Smooth muscle cell (in vitro differentiated cells): ENCODE results near the gene BAX. TPM values are rescaled to one million over a fixed set of nuclear protein-coding genes. Genes with fewer than 3 reads are reported as not detected.

Source experiments
- DNase-seq: peaks from one replicate; lab custom pipeline; 2025; ENCODE audit not compliant: unreplicated experiment; lab: John Stamatoyannopoulos, UW
- H2AFZ ChIP-seq: fragments of 200-600 bp; sonication (generic); 2 replicates; pipeline ENCODE4 v1.6.0; 2016; ENCODE audit warnings: antibody characterized with exemption, low read depth, mild to moderate bottlenecking
- H3F3A ChIP-seq: fragments of 200-600 bp; sonication (generic); 2 replicates; pipeline ENCODE4 v1.6.0; 2017; ENCODE audit warnings: antibody characterized with exemption, low read depth
- H3K27ac ChIP-seq: fragments of 200-600 bp; sonication (generic); 2 replicates; pipeline ENCODE4 v1.5.1; 2016; ENCODE audit warnings: low read depth, mild to moderate bottlenecking
- H3K27me3 ChIP-seq: fragments of 200-600 bp; sonication (generic); 2 replicates; pipeline ENCODE4 v1.6.1; 2016; ENCODE audit warnings: low read depth, mild to moderate bottlenecking
- H3K36me3 ChIP-seq: fragments of 200-600 bp; sonication (generic); 2 replicates; pipeline ENCODE4 v1.5.1; 2016; ENCODE audit warnings: low read depth
- H3K4me1 ChIP-seq: fragments of 200-600 bp; sonication (generic); 2 replicates; pipeline ENCODE4 v1.5.1; 2016; ENCODE audit warnings: low read depth
- H3K4me2 ChIP-seq: fragments of 200-600 bp; sonication (generic); 2 replicates; pipeline ENCODE4 v1.6.0; 2016; ENCODE audit warnings: mild to moderate bottlenecking
- H3K4me3 ChIP-seq: fragments of 200-600 bp; sonication (generic); 2 replicates; pipeline ENCODE4 v1.5.1; 2016; ENCODE audit warnings: mild to moderate bottlenecking
- H3K79me2 ChIP-seq: fragments of 200-600 bp; sonication (generic); 2 replicates; pipeline ENCODE4 v1.6.0; 2016; ENCODE audit warnings: low read depth, mild to moderate bottlenecking
- H3K9ac ChIP-seq: fragments of 200-600 bp; sonication (generic); 2 replicates; pipeline ENCODE4 v1.6.0; 2016; ENCODE audit warnings: low read depth
- H3K9me3 ChIP-seq: fragments of 200-600 bp; sonication (generic); replicated peaks from 2 replicates; pipeline ENCODE4 v1.5.1; 2016; ENCODE audit warnings: low read depth
- H4K20me1 ChIP-seq: fragments of 200-600 bp; sonication (generic); 2 replicates; pipeline ENCODE4 v1.6.0; 2016; ENCODE audit warnings: low read depth
- WGBS: methylation state at CpG from one replicate; pipeline ENCODE4 v1.1.7; 2016; ENCODE audit warnings: low lambda C conversion rate; 5-methylcytosine and 5-hydroxymethylcytosine counted together
- polyA plus RNA-seq: library from polyadenylated mRNA; unstranded; fragments of >200 nt; fragmentation: Nextera tagmentation; extraction: Ambion mirVana; gene quantifications from 2 replicates; pipeline ENCODE4 v1.2.1, GENCODE V29; 2016
- total RNA-seq: library from RNA; depleted of rRNA; stranded (reverse); fragments of >200 nt; gene quantifications from 2 replicates; pipeline ENCODE4 v1.2.3, GENCODE V29; 2014
- TF ChIP-seq, protein P1 (sequence below): fragments of 200-600 bp; sonication (generic); IDR thresholded peaks from 2 replicates; pipeline ENCODE4 v1.5.1; 2017; ENCODE audit warnings: borderline replicate concordance, mild to moderate bottlenecking, antibody characterized with exemption; ENCODE audit not compliant: insufficient read depth, poor library complexity, severe bottlenecking

BAX gene
- total and polyA plus RNA-seq, 2 experiments from 2014 or later = 42.8 to 153 TPM

DNA sequence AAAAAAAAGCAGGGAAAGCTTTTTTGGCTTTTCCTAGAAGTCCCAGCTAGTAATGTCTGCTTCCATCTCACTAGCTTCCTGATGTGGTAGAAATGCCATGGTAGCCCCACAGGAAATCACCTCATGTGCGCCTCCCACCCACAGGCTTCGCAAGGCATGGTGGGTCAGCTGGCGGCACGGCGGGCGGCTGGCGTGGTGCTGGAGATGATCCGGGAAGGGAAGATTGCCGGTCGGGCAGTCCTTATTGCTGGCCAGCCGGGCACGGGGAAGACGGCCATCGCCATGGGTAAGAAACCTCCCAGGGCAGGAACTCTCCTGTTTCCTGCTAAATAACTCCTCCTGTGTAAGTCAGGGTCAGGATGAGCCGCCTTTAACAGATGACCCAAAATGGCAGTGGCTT, 49.5 kb downstream of the BAX start:
- DNase-seq = no peak
- Histone ChIP-seq H3K36me3 (no peaks in the 10 kb centered on the region), H3K4me1 (no peaks in the 10 kb centered on the region), H3F3A (no peaks in the 10 kb centered on the region), H3K9ac (no peak overlapping the region), H3K9me3 (no peaks in the 10 kb centered on the region), H3K4me3 (no peak overlapping the region), H2AFZ (no peak overlapping the region), H3K79me2 (no peaks in the 10 kb centered on the region), H3K27me3 (no peaks in the 10 kb centered on the region), H3K4me2 (no peak overlapping the region), H4K20me1 (peaks cover 5% of the 10 kb centered on the region), H3K27ac (no peak overlapping the region)
- 98% methylated on average over 15 of the region's 15 CpGs for WGBS
- TF ChIP-seq, protein P1, sequence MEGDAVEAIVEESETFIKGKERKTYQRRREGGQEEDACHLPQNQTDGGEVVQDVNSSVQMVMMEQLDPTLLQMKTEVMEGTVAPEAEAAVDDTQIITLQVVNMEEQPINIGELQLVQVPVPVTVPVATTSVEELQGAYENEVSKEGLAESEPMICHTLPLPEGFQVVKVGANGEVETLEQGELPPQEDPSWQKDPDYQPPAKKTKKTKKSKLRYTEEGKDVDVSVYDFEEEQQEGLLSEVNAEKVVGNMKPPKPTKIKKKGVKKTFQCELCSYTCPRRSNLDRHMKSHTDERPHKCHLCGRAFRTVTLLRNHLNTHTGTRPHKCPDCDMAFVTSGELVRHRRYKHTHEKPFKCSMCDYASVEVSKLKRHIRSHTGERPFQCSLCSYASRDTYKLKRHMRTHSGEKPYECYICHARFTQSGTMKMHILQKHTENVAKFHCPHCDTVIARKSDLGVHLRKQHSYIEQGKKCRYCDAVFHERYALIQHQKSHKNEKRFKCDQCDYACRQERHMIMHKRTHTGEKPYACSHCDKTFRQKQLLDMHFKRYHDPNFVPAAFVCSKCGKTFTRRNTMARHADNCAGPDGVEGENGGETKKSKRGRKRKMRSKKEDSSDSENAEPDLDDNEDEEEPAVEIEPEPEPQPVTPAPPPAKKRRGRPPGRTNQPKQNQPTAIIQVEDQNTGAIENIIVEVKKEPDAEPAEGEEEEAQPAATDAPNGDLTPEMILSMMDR = no peak

DNA sequence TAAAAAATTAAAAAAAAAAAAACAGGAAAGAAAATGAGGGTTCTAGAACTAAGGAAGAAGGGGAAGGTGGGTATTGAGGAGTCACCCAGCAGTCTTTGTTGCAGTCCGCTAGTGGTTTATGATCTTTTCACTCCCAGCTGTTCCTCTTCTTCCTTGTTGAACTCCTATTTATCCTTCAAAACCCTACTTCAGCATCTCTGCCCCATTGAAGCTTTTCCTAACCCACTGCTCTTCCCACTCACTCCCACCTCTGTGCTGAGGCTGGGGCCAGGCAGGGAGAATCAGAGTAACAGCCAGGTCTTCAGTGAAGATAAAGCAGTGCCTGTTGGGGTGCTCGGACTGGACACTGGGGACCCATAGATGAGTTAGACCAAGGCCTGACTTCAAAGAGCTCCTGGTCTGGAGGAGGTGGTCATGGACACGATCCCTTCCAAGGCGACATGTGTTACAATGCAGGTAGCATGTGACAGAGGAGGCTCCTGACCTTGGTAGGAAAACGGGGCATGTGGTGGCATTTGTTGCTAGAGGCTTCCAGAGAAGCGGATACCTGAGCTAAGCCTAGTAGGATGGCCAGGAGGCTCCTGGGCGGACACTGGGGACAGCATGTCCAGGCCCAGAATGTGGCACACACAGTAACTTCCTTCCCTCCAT, 50.4 kb downstream of the BAX start:
- H4K20me1 ChIP-seq = peaks cover 5% of the 10 kb centered on the region
- no peak overlapping the region for H3K4me3 ChIP-seq
- 97% methylated on average over 7 of the region's 7 CpGs for WGBS
- TF ChIP-seq, protein P1 = no peak
- no peaks in the 10 kb centered on the region for H3K36me3 ChIP-seq
- H3K9me3 ChIP-seq = no peaks in the 10 kb centered on the region
- H3K4me1 ChIP-seq = no peaks in the 10 kb centered on the region
- DNase-seq = no peak
- H3F3A ChIP-seq = no peaks in the 10 kb centered on the region
- no peak overlapping the region for H3K9ac ChIP-seq
- no peak overlapping the region for H3K27ac ChIP-seq
- no peak overlapping the region for H3K4me2 ChIP-seq
- no peak overlapping the region for H2AFZ ChIP-seq
- H3K79me2 ChIP-seq = no peaks in the 10 kb centered on the region
- H3K27me3 ChIP-seq = no peaks in the 10 kb centered on the region

DNA sequence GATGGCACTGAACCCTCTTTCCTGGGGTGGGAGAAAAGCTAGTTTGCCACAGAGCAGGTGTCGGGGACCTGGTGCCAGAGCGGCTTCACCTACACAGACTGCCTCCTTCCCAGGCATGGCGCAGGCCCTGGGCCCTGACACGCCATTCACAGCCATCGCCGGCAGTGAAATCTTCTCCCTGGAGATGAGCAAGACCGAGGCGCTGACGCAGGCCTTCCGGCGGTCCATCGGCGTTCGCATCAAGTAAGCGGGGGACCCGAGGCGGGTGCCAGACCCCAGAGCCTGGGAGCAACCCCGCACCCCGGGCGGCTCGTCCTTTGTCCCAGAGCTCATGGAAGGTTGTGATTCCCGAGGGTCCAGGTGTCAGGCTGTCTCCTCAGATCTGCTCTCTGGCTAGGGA, 52.2 kb downstream of the BAX start:
- Histone ChIP-seq H3K4me2 (no peak overlapping the region), H4K20me1 (no peaks in the 10 kb centered on the region), H3F3A (no peaks in the 10 kb centered on the region), H3K27me3 (no peaks in the 10 kb centered on the region), H3K4me1 (no peaks in the 10 kb centered on the region), H2AFZ (no peak overlapping the region), H3K9me3 (no peaks in the 10 kb centered on the region), H3K9ac (no peak overlapping the region), H3K4me3 (no peak overlapping the region), H3K36me3 (no peaks in the 10 kb centered on the region), H3K79me2 (no peaks in the 10 kb centered on the region), H3K27ac (no peak overlapping the region)
- 98% methylated on average over 22 of the region's 22 CpGs for WGBS
- DNase-seq = no peak
- TF ChIP-seq, protein P1 = no peak

DNA sequence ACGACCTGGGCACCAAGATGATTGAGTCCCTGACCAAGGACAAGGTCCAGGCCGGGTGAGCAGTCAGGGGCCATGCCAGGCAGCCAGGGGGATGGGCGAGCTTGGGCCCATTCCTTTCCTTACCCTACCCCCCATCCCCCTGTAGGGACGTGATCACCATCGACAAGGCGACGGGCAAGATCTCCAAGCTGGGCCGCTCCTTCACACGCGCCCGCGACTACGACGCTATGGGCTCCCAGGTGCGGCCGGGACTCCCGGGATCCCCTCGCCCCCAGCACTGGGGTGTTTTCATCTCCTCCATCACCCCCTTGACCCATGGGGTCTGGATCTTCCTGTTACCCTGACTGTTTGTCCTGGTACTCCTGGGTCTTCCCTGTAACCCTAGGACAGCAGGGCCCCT, 55.2 kb downstream of the BAX start:
- Histone ChIP-seq H3K9me3 (no peaks in the 10 kb centered on the region), H3F3A (no peaks in the 10 kb centered on the region), H3K27ac (no peak overlapping the region), H3K79me2 (no peaks in the 10 kb centered on the region), H3K9ac (no peak overlapping the region), H3K27me3 (no peaks in the 10 kb centered on the region), H3K4me2 (no peak overlapping the region), H3K4me3 (no peak overlapping the region), H2AFZ (no peak overlapping the region), H3K4me1 (no peaks in the 10 kb centered on the region), H3K36me3 (no peaks in the 10 kb centered on the region), H4K20me1 (no peaks in the 10 kb centered on the region)
- no peak for DNase-seq
- 96% methylated on average over 18 of the region's 18 CpGs for WGBS
- TF ChIP-seq, protein P1 = no peak
